Thyroid gland (tissue), 4 donors: ENCODE results near the gene AMBP.

ENCODE experiments used
- POLR2A ChIP-seq, 2 donors: fragments of 450-650 bp; IDR thresholded peaks; one replicate each; pipeline ENCODE4 v1.6.1; 2017; ENCODE audit warnings: antibody characterized with exemption in 2 of 2, mild to moderate bottlenecking in 2 of 2, moderate library complexity in 1 of 2
- TF ChIP-seq, protein P1 (sequence below), 6 experiments: fragments of 200-600 bp in 3 of 6; fragments of 450-650 bp in 3 of 6; sonication (generic) in 3 of 6; IDR thresholded peaks; one replicate each; pipeline ENCODE4 v1.5.1; 2016 to 2019; ENCODE audit warnings: antibody characterized with exemption in 6 of 6, mild to moderate bottlenecking in 2 of 6, inconsistent platforms in 1 of 6, moderate library complexity in 1 of 6

DNA sequence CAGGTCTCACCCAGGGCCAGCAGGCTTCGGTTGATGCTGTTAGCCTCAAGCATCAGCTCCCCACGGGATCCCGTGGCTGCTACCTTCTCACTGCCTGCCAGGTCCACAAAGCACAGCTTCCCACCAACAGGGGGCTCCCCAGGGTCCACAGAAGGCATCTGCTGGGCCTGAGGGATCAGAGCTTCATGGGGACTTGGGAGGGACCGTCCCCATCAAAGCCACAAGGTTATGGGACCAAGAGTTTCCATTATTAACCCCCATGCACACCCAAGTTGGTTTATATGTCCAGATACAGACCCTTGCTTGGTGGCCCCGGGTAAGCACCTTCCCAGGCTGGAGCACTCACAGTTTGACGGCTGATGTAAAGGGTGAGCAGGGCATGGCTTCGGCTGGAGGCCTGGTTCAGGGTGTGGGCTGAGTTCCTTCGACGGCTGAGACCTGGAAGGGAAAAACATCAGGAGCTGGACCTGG lies 18.0 kb upstream of the AMBP start:
- TF ChIP-seq, protein P1, sequence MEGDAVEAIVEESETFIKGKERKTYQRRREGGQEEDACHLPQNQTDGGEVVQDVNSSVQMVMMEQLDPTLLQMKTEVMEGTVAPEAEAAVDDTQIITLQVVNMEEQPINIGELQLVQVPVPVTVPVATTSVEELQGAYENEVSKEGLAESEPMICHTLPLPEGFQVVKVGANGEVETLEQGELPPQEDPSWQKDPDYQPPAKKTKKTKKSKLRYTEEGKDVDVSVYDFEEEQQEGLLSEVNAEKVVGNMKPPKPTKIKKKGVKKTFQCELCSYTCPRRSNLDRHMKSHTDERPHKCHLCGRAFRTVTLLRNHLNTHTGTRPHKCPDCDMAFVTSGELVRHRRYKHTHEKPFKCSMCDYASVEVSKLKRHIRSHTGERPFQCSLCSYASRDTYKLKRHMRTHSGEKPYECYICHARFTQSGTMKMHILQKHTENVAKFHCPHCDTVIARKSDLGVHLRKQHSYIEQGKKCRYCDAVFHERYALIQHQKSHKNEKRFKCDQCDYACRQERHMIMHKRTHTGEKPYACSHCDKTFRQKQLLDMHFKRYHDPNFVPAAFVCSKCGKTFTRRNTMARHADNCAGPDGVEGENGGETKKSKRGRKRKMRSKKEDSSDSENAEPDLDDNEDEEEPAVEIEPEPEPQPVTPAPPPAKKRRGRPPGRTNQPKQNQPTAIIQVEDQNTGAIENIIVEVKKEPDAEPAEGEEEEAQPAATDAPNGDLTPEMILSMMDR (IDR thresholded peaks at IDR 0.05) = no peak
- no peak for TF ChIP-seq POLR2A (IDR thresholded peaks at IDR 0.05)
